CD14-positive monocyte (primary cell): ENCODE measurements around the gene DNAH11. TPM values are rescaled to one million over a fixed set of nuclear protein-coding genes. Genes with fewer than 3 reads are reported as not detected.

ENCODE experiments used
- DNase-seq, 3 donors: peaks; one replicate each; pipeline ENCODE4 v3.0.0-alpha.2; 2011 to 2022
- H2AFZ ChIP-seq: 2 replicates; pipeline ENCODE4 v1.6.0; 2012; ENCODE audit warnings: mild to moderate bottlenecking, low read depth, low read length, inconsistent platforms; ENCODE audit not compliant: insufficient read depth, poor library complexity, severe bottlenecking
- H3K27ac ChIP-seq, 2 donors: 1 replicate in 1 of 2; 2 replicates in 1 of 2; pipeline ENCODE4 v1.5.1; 2012 to 2013; ENCODE audit warnings: low read length in 2 of 2, control low read depth in 1 of 2, inconsistent platforms in 1 of 2, low read depth in 1 of 2, mild to moderate bottlenecking in 1 of 2
- H3K27me3 ChIP-seq, 2 donors: one replicate each; pipeline versions ENCODE4 v1.6.0 to v1.6.1; 2011 to 2013; ENCODE audit warnings: low read length in 2 of 2; ENCODE audit not compliant: control insufficient read depth in 2 of 2, insufficient read depth in 2 of 2
- H3K36me3 ChIP-seq, 2 donors: replicated peaks in 1 of 2; 1 replicate in 1 of 2; 2 replicates in 1 of 2; pipeline versions ENCODE4 v1.5.1 to v1.6.1; 2012 to 2013; ENCODE audit warnings: low read length in 2 of 2, control low read depth in 1 of 2, inconsistent platforms in 1 of 2, mild to moderate bottlenecking in 1 of 2; ENCODE audit not compliant: insufficient read depth in 2 of 2, control insufficient read depth in 1 of 2
- H3K4me1 ChIP-seq, 2 donors: 1 replicate in 1 of 2; 2 replicates in 1 of 2; pipeline versions ENCODE4 v1.5.1 to v1.6.1; 2012 to 2013; ENCODE audit warnings: low read length in 2 of 2, control low read depth in 1 of 2, inconsistent platforms in 1 of 2, mild to moderate bottlenecking in 1 of 2, moderate library complexity in 1 of 2; ENCODE audit not compliant: insufficient read depth in 2 of 2, control insufficient read depth in 1 of 2
- H3K4me2 ChIP-seq: replicated peaks from 2 replicates; pipeline ENCODE3; 2012; ENCODE audit warnings: low read length, moderate library complexity, mild to moderate bottlenecking; ENCODE audit not compliant: poor library complexity, severe bottlenecking; ENCODE audit errors: extremely low read depth
- H3K4me3 ChIP-seq, 3 experiments: fragments of 200-600 bp in 1 of 3; sonication (generic) in 1 of 3; replicated peaks in 1 of 3; 1 replicate in 2 of 3; 2 replicates in 1 of 3; pipeline ENCODE4 v1.5.1; 2011 to 2013; ENCODE audit warnings: low read length in 3 of 3, mild to moderate bottlenecking in 3 of 3, control low read depth in 2 of 3, low read depth in 2 of 3, inconsistent platforms in 1 of 3, moderate library complexity in 1 of 3
- H3K79me2 ChIP-seq: 2 replicates; pipeline ENCODE4 v1.6.0; 2012; ENCODE audit warnings: mild to moderate bottlenecking, control low read depth, inconsistent platforms, low read length, moderate library complexity; ENCODE audit not compliant: insufficient read depth
- H3K9ac ChIP-seq: 2 replicates; pipeline ENCODE4 v1.6.0; 2017; ENCODE audit warnings: low read length, mild to moderate bottlenecking; ENCODE audit not compliant: insufficient read depth, poor library complexity, severe bottlenecking
- H3K9me3 ChIP-seq, 2 donors: replicated peaks in 1 of 2; 1 replicate in 1 of 2; 2 replicates in 1 of 2; pipeline versions ENCODE4 v1.5.1 to v1.6.1; 2012 to 2013; ENCODE audit warnings: low read length in 2 of 2, control low read depth in 1 of 2; ENCODE audit not compliant: control insufficient read depth in 1 of 2, insufficient read depth in 1 of 2
- H4K20me1 ChIP-seq: 2 replicates; pipeline ENCODE4 v1.6.0; 2012; ENCODE audit warnings: mild to moderate bottlenecking, low read length, control low read depth, moderate library complexity; ENCODE audit not compliant: insufficient read depth
- H3K27ac Mint-ChIP-seq, 7 donors: one replicate each; pipeline ENCODE4 v1.8.0; 2020; ENCODE audit warnings: mild to moderate bottlenecking in 7 of 7, mixed read lengths in 7 of 7, moderate library complexity in 6 of 7, inconsistent platforms in 2 of 7
- H3K27me3 Mint-ChIP-seq, 3 donors: one replicate each; pipeline ENCODE4 v1.8.0; 2021 to 2022; ENCODE audit warnings: low read depth in 3 of 3, mild to moderate bottlenecking in 3 of 3, mixed read lengths in 3 of 3, moderate library complexity in 3 of 3, inconsistent platforms in 1 of 3
- H3K36me3 Mint-ChIP-seq, 2 donors: one replicate each; pipeline ENCODE4 v1.8.0; 2020; ENCODE audit warnings: mixed read lengths in 2 of 2, inconsistent platforms in 1 of 2, mild to moderate bottlenecking in 1 of 2
- H3K4me1 Mint-ChIP-seq: one replicate; pipeline ENCODE4 v1.8.0; 2020; ENCODE audit warnings: mild to moderate bottlenecking, mixed read lengths
- H3K4me3 Mint-ChIP-seq, 2 donors: one replicate each; pipeline ENCODE4 v1.8.0; 2020; ENCODE audit warnings: mild to moderate bottlenecking in 2 of 2, mixed read lengths in 2 of 2, moderate library complexity in 1 of 2
- H3K9me3 Mint-ChIP-seq, 7 donors: one replicate each; pipeline ENCODE4 v1.8.0; 2020 to 2022; ENCODE audit warnings: mixed read lengths in 7 of 7, mild to moderate bottlenecking in 6 of 7, moderate library complexity in 6 of 7, inconsistent platforms in 2 of 7
- WGBS: methylation state at CpG from one replicate; pipeline ENCODE4 v1.1.5; 2013; ENCODE audit warnings: missing lambda C conversion rate; ENCODE audit not compliant: insufficient coverage; 5-methylcytosine and 5-hydroxymethylcytosine counted together
- intact Hi-C, 2 donors: fragments of 100-400 bp; cut with micrococcal nuclease; formaldehyde crosslinking; loops; one replicate each; pipeline versions ENCODE4 v1.15.0 to v1.15.1; 2023
- polyA plus RNA-seq, 3 donors: library from polyadenylated mRNA; depleted of rRNA in 1 of 3; unstranded in 2 of 3; stranded (reverse) in 1 of 3; fragments of 300-500 nt in 2 of 3; fragments of >200 nt in 1 of 3; fragmentation: Illumina TruSeq in 2 of 3; gene quantifications; 1 replicate in 2 of 3; 2 replicates in 1 of 3; pipeline ENCODE4 v1.2.3, GENCODE V29; 2012 to 2021
- TF ChIP-seq, protein P1 (sequence below): fragments of 200-600 bp; IDR thresholded peaks from one replicate; pipeline ENCODE4 v1.8.0; 2022; ENCODE audit warnings: antibody characterized with exemption, mild to moderate bottlenecking

The DNAH11 gene
- polyA plus RNA-seq, 3 donors: not detected

DNA sequence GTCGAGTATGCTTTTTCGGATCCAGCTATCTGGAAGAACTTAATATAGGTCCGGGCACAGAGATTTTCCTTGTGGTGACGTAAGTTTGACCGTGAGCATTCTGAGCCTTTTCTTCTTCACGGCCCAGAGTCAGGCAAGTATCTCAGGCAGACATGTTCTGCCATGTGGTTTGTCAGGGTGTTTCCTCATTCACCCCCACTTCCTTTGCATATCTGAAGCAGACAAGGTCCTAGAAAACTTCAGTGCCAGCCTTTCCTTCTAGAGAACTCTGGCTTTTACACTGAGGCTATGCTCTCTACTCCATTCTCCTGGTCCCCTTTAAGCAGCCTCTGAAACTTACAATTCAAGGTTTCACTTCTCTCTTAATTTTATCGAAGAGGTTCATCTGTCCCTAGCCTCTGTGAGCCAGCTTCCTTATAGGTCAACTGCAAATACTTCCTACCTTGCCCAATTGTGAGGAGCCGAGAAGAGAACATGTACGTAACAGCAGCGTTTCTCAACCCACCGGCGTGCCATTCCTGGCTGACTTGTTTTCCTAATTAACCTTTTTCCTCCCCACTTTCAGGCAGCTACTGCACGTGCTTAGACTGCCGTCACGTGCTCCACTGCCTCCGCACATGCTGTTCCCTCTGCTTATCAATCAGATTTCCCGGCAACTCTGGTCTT lies 355.6 kb downstream of the DNAH11 start:
- H3K79me2 ChIP-seq: no peaks in the 10 kb centered on the region
- WGBS: 15% methylated on average over 11 of the region's 17 CpGs
- H3K9ac ChIP-seq: peak overlapping the region; percentile 51
- Mint-ChIP-seq H3K9me3 (peaks cover 0 to 4% (median 0%) of the 10 kb centered on the region in 7 donors), H3K4me3 (peak overlapping the region; percentile 74 to 88), H3K4me1 (peaks cover 24% of the 10 kb centered on the region), H3K27ac (peak overlapping the region; percentile 85 to 97 (median 94)), H3K27me3 (peaks cover 0 to 6% (median 4%) of the 10 kb centered on the region in 3 donors), H3K36me3 (peaks cover 17 to 31% of the 10 kb centered on the region in 2 donors)
- peak overlapping the region; percentile 70 for H2AFZ ChIP-seq
- peak overlapping the region; percentile 79 for H3K4me2 ChIP-seq
- TF ChIP-seq, protein P1, sequence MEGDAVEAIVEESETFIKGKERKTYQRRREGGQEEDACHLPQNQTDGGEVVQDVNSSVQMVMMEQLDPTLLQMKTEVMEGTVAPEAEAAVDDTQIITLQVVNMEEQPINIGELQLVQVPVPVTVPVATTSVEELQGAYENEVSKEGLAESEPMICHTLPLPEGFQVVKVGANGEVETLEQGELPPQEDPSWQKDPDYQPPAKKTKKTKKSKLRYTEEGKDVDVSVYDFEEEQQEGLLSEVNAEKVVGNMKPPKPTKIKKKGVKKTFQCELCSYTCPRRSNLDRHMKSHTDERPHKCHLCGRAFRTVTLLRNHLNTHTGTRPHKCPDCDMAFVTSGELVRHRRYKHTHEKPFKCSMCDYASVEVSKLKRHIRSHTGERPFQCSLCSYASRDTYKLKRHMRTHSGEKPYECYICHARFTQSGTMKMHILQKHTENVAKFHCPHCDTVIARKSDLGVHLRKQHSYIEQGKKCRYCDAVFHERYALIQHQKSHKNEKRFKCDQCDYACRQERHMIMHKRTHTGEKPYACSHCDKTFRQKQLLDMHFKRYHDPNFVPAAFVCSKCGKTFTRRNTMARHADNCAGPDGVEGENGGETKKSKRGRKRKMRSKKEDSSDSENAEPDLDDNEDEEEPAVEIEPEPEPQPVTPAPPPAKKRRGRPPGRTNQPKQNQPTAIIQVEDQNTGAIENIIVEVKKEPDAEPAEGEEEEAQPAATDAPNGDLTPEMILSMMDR: no peak
- H3K4me3 ChIP-seq: peak overlapping the region; percentile 13 to 73 (median 63)
- H3K27ac ChIP-seq: peak overlapping the region; percentile 73 to 94
- H3K4me1 ChIP-seq: peaks cover 21 to 27% of the 10 kb centered on the region in 2 donors
- no peaks in the 10 kb centered on the region for H4K20me1 ChIP-seq
- peaks cover 3 to 34% of the 10 kb centered on the region in 2 donors for H3K36me3 ChIP-seq
- peak; percentile 68 to 84 (median 84) for DNase-seq
- intact Hi-C loops: no loop called here
- H3K27me3 ChIP-seq: no peaks in the 10 kb centered on the region
- H3K9me3 ChIP-seq: no peaks in the 10 kb centered on the region

GRCh38 chr7:21902240-21902639 lies 359.4 kb downstream of the DNAH11 start:
- peaks cover 0 to 4% (median 3%) of the 10 kb centered on the region in 3 donors for H3K27me3 Mint-ChIP-seq
- H3K36me3 Mint-ChIP-seq: peaks cover 46 to 61% of the 10 kb centered on the region in 2 donors
- H2AFZ ChIP-seq: no peak overlapping the region
- H3K4me3 ChIP-seq: no peak overlapping the region
- H3K9me3 Mint-ChIP-seq: peaks cover 0 to 3% (median 0%) of the 10 kb centered on the region in 7 donors
- DNase-seq: no peak
- 100% methylated on average over 3 of the region's 5 CpGs for WGBS
- H3K9ac ChIP-seq: no peak overlapping the region
- peaks cover 20% of the 10 kb centered on the region for H3K4me1 Mint-ChIP-seq
- H3K4me3 Mint-ChIP-seq: no peak overlapping the region
- no peaks in the 10 kb centered on the region for H3K27me3 ChIP-seq
- peaks cover 3 to 70% of the 10 kb centered on the region in 2 donors for H3K36me3 ChIP-seq
- no peaks in the 10 kb centered on the region for H3K79me2 ChIP-seq
- no peak overlapping the region for H3K27ac ChIP-seq
- H3K9me3 ChIP-seq: no peaks in the 10 kb centered on the region
- no peak overlapping the region for H3K27ac Mint-ChIP-seq
- no peaks in the 10 kb centered on the region for H4K20me1 ChIP-seq
- H3K4me1 ChIP-seq: peaks cover 16 to 22% of the 10 kb centered on the region in 2 donors
- H3K4me2 ChIP-seq: no peak overlapping the region
- TF ChIP-seq, protein P1: no peak
- intact Hi-C loops: no loop called here
